Kidney capillary endothelial cell (primary cell): ENCODE data around the gene DPP6.

Source experiments
- DNase-seq: peaks from one replicate; pipeline ENCODE4 v3.0.0-alpha.2; 2018; ENCODE audit warnings: low spot score

The DPP6 gene

GRCh38 chr7:154769001-154769400 lies 716.8 kb downstream of the DPP6 start:
- no peak for DNase-seq

- DNase-seq, result no peak
These were observed 717.3 kb downstream of the DPP6 start for GRCh38 chr7:154769527-154769926.

GRCh38 chr7:154770361-154770760 lies 718.2 kb downstream of the DPP6 start:
- DNase-seq, result no peak

- DNase-seq, result no peak
These were observed 718.8 kb downstream of the DPP6 start for GRCh38 chr7:154770962-154771361.

- DNase-seq, result no peak
These were observed 722.2 kb downstream of the DPP6 start for GRCh38 chr7:154774303-154774969.

GRCh38 chr7:154775681-154776080 lies 723.5 kb downstream of the DPP6 start:
- no peak for DNase-seq

- DNase-seq, result no peak
These were observed 724.2 kb downstream of the DPP6 start for GRCh38 chr7:154776350-154776749.

GRCh38 chr7:154777023-154777422 lies 724.8 kb downstream of the DPP6 start:
- DNase-seq, result no peak

GRCh38 chr7:154777489-154777888 lies 725.3 kb downstream of the DPP6 start:
- DNase-seq, result no peak

- no peak for DNase-seq
These were observed 725.7 kb downstream of the DPP6 start for GRCh38 chr7:154777908-154778307.

GRCh38 chr7:154781369-154782303 lies 729.4 kb downstream of the DPP6 start:
- no peak for DNase-seq

GRCh38 chr7:154783281-154783909 lies 731.2 kb downstream of the DPP6 start:
- DNase-seq, result no peak

GRCh38 chr7:154785898-154786297 lies 733.7 kb downstream of the DPP6 start:
- DNase-seq, result no peak

GRCh38 chr7:154789404-154789803 lies 737.2 kb downstream of the DPP6 start:
- DNase-seq, result no peak

GRCh38 chr7:154791611-154792010 lies 739.4 kb downstream of the DPP6 start:
- no peak for DNase-seq

GRCh38 chr7:154792436-154793055 lies 740.3 kb downstream of the DPP6 start:
- DNase-seq, result no peak

GRCh38 chr7:154794147-154794780 lies 742.1 kb downstream of the DPP6 start:
- no peak for DNase-seq

GRCh38 chr7:154795014-154795413 lies 742.8 kb downstream of the DPP6 start:
- no peak for DNase-seq

- no peak for DNase-seq
These were observed 743.2 kb downstream of the DPP6 start for GRCh38 chr7:154795437-154795836.

- DNase-seq, result no peak
These were observed 752.3 kb downstream of the DPP6 start for GRCh38 chr7:154804449-154804848.

- no peak for DNase-seq
These were observed 759.8 kb downstream of the DPP6 start for GRCh38 chr7:154812027-154812426.
